Measurements from ENCODE around the gene SP100.

The SP100 gene

GRCh38 chr2:230494980-230495379 is 79.0 kb downstream of the SP100 start:
- H3F3A ChIP-seq (ENCODE audit: low read depth), result no peaks in the 10 kb centered on the region
- H3K27me3 ChIP-seq (ENCODE audit: insufficient read depth, low read length, poor library complexity, severe bottlenecking), result no peaks in the 10 kb centered on the region
- H3K36me3 ChIP-seq (ENCODE audit: insufficient read depth, low read length), result peaks cover 5% of the 10 kb centered on the region; the same call in 1 of the 2 replicates
- H3K9me2 ChIP-seq (replicated peaks; ENCODE audit: low read depth, low read length), result no peaks in the 10 kb centered on the region
- peaks cover 14% of the 10 kb centered on the region for H3K4me1 ChIP-seq (ENCODE audit: insufficient read depth, low read length, poor library complexity, severe bottlenecking)
- TF ChIP-seq EZH2phosphoT487 (IDR thresholded peaks at IDR 0.05; ENCODE audit: borderline replicate concordance) (no peak), CTCF (conservative IDR thresholded peaks at IDR 0.05; ENCODE audit: low read length) (no peak)
- no peak overlapping the region for H3K4me3 ChIP-seq (ENCODE audit: low read length, poor library complexity, severe bottlenecking)
- H3K79me2 ChIP-seq (ENCODE audit: insufficient read depth, low read length), result no peaks in the 10 kb centered on the region
- no peak overlapping the region for H3K9ac ChIP-seq (ENCODE audit: low read depth, low read length, poor library complexity, severe bottlenecking)
- no peak overlapping the region for H3K4me2 ChIP-seq (ENCODE audit: low read depth, low read length, poor library complexity, severe bottlenecking)
- H3K9me3 ChIP-seq (ENCODE audit: insufficient read depth, low read depth, low read length), result no peaks in the 10 kb centered on the region
- no peaks in the 10 kb centered on the region for H4K20me1 ChIP-seq (ENCODE audit: insufficient read depth, low read length, poor library complexity, severe bottlenecking)
- H2AFZ ChIP-seq (ENCODE audit: low read length), result no peak overlapping the region

DNA sequence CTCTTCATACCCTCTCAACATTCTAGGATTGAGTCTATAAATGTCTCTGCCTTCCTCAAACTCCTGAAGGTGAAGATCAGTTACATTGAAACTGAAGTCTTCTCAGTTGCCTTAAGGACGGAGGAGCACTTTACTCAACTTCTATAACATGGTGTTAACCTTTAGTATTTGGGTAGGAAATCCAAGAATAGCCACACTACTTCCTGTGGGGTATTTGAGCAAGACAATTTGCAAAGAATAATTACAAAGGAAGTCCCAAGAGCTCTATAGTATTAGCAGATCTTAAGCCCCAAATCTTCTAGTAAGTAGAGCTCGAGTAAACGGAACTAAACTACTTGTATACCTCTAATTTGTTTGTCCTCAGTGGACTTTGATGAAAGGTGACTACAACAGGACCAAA is 80.9 kb downstream of the SP100 start:
- no peak for TF ChIP-seq CTCF (conservative IDR thresholded peaks at IDR 0.05; ENCODE audit: low read length)
- no peak for TF ChIP-seq EZH2phosphoT487 (IDR thresholded peaks at IDR 0.05; ENCODE audit: borderline replicate concordance)
- no peaks in the 10 kb centered on the region for H3K9me2 ChIP-seq (replicated peaks; ENCODE audit: low read depth, low read length)
- no peaks in the 10 kb centered on the region for H4K20me1 ChIP-seq (ENCODE audit: insufficient read depth, low read length, poor library complexity, severe bottlenecking)
- peak overlapping the region; percentile 15 for H3K4me3 ChIP-seq (ENCODE audit: low read length, poor library complexity, severe bottlenecking)
- H3F3A ChIP-seq (ENCODE audit: low read depth), result no peaks in the 10 kb centered on the region
- no peaks in the 10 kb centered on the region for H3K9me3 ChIP-seq (ENCODE audit: insufficient read depth, low read depth, low read length)
- H3K36me3 ChIP-seq (ENCODE audit: insufficient read depth, low read length), result no peaks in the 10 kb centered on the region
- H2AFZ ChIP-seq (ENCODE audit: low read length), result no peak overlapping the region
- no peaks in the 10 kb centered on the region for H3K79me2 ChIP-seq (ENCODE audit: insufficient read depth, low read length)
- no peaks in the 10 kb centered on the region for H3K27me3 ChIP-seq (ENCODE audit: insufficient read depth, low read length, poor library complexity, severe bottlenecking)
- peak overlapping the region; percentile 42 for H3K4me2 ChIP-seq (ENCODE audit: low read depth, low read length, poor library complexity, severe bottlenecking)
- peaks cover 14% of the 10 kb centered on the region for H3K4me1 ChIP-seq (ENCODE audit: insufficient read depth, low read length, poor library complexity, severe bottlenecking)
- no peak overlapping the region for H3K9ac ChIP-seq (ENCODE audit: low read depth, low read length, poor library complexity, severe bottlenecking)

DNA sequence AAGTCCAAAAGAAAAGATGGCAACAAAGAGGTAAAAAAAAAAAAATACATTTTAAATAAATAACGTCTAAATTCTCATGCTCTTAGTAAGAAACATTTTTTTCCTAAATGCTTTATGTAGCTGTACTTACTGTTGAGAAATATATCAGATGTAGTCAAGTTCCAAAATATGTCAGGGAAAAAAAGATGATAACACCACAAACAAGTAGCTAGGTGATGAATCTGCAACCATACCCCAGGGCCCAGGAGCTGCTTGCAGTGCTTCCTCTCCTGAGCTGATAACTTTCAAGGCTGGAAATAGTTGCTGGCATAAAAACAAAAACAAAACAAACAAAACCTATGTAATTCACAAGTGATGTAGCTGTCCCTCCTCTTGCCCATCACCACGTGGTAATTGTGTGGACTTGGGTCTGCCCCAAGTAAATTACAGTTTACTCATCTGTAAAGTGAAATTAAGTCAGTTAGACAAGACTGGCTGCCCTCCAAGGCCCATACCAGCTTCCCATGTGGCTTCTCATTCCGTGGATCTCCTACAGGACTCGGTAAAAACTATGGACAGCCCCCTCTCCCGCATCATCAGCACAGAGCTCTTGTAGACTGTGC is 82.6 kb downstream of the SP100 start:
- no peaks in the 10 kb centered on the region for H3F3A ChIP-seq (ENCODE audit: low read depth)
- no peaks in the 10 kb centered on the region for H3K36me3 ChIP-seq (ENCODE audit: insufficient read depth, low read length)
- no peak overlapping the region for H3K9ac ChIP-seq (ENCODE audit: low read depth, low read length, poor library complexity, severe bottlenecking)
- H4K20me1 ChIP-seq (ENCODE audit: insufficient read depth, low read length, poor library complexity, severe bottlenecking), result no peaks in the 10 kb centered on the region
- H3K9me3 ChIP-seq (ENCODE audit: insufficient read depth, low read depth, low read length), result no peaks in the 10 kb centered on the region
- no peak overlapping the region for H2AFZ ChIP-seq (ENCODE audit: low read length)
- TF ChIP-seq CTCF (conservative IDR thresholded peaks at IDR 0.05; ENCODE audit: low read length), result no peak
- no peak for TF ChIP-seq EZH2phosphoT487 (IDR thresholded peaks at IDR 0.05; ENCODE audit: borderline replicate concordance)
- no peak overlapping the region for H3K4me2 ChIP-seq (ENCODE audit: low read depth, low read length, poor library complexity, severe bottlenecking)
- H3K27me3 ChIP-seq (ENCODE audit: insufficient read depth, low read length, poor library complexity, severe bottlenecking), result no peaks in the 10 kb centered on the region
- H3K9me2 ChIP-seq (replicated peaks; ENCODE audit: low read depth, low read length), result no peaks in the 10 kb centered on the region
- H3K4me3 ChIP-seq (ENCODE audit: low read length, poor library complexity, severe bottlenecking), result no peak overlapping the region
- H3K4me1 ChIP-seq (ENCODE audit: insufficient read depth, low read length, poor library complexity, severe bottlenecking), result peaks cover 14% of the 10 kb centered on the region
- H3K79me2 ChIP-seq (ENCODE audit: insufficient read depth, low read length), result no peaks in the 10 kb centered on the region

All from Loucy (cell line).